HepG2 (cell line): ENCODE data around the gene FOSB. TPM values are rescaled to one million over a fixed set of nuclear protein-coding genes. Genes with fewer than 3 reads are reported as not detected.

Experiments
- ARHGAP35 ChIP-seq: sonication (generic); formaldehyde crosslinking; IDR thresholded peaks from 2 replicates; pipeline ENCODE4 v1.9.0; 2022; ENCODE audit warnings: mild to moderate bottlenecking, inconsistent platforms, moderate library complexity, missing genetic modification reagents, borderline replicate concordance
- BCL6 ChIP-seq: IDR thresholded peaks from 2 replicates; pipeline ENCODE4 v1.6.1; 2016; ENCODE audit warnings: missing genetic modification reagents, missing compliant biosample characterization
- ETV6 ChIP-seq: sonication (generic); formaldehyde crosslinking; conservative IDR thresholded peaks from 2 replicates; pipeline ENCODE4 v1.4.0; 2020; ENCODE audit warnings: missing genetic modification reagents
- HDAC1 ChIP-seq: sonication (generic); formaldehyde crosslinking; IDR thresholded peaks from 2 replicates; pipeline ENCODE4 v1.5.1; 2020; ENCODE audit warnings: mild to moderate bottlenecking, missing genetic modification reagents
- THAP11 ChIP-seq: IDR thresholded peaks from 2 replicates; pipeline ENCODE4 v1.6.1; 2016; ENCODE audit warnings: missing biosample characterization, missing genetic modification reagents
- ZBTB38 ChIP-seq: sonication (generic); formaldehyde crosslinking; IDR thresholded peaks from 2 replicates; pipeline ENCODE4 v1.5.1; 2020; ENCODE audit warnings: mild to moderate bottlenecking, missing genetic modification reagents
- ZMYM2 ChIP-seq: sonication (generic); formaldehyde crosslinking; IDR thresholded peaks from 2 replicates; pipeline ENCODE4 v1.8.0; 2022; ENCODE audit warnings: mild to moderate bottlenecking, missing genetic modification reagents
- ZNF225 ChIP-seq: sonication (generic); formaldehyde crosslinking; IDR thresholded peaks from 2 replicates; pipeline ENCODE4 v1.4.0; 2020; ENCODE audit warnings: mild to moderate bottlenecking, missing genetic modification reagents
- ZNF609 ChIP-seq: sonication (generic); formaldehyde crosslinking; IDR thresholded peaks from 2 replicates; pipeline ENCODE4 v1.4.0; 2020; ENCODE audit warnings: mild to moderate bottlenecking, missing genetic modification reagents, borderline replicate concordance
- ZNF883 ChIP-seq: sonication (generic); formaldehyde crosslinking; IDR thresholded peaks from 2 replicates; pipeline ENCODE4 v1.5.1; 2020; ENCODE audit warnings: mild to moderate bottlenecking, missing genetic modification reagents; ENCODE audit errors: not compliant biosample characterization
- ZSCAN21 ChIP-seq: sonication (generic); formaldehyde crosslinking; IDR thresholded peaks from 2 replicates; pipeline ENCODE4 v1.8.0; 2022; ENCODE audit warnings: mild to moderate bottlenecking, missing genetic modification reagents, moderate library complexity, borderline replicate concordance
- polyA plus RNA-seq, 8 experiments: library from polyadenylated mRNA; depleted of rRNA in 3 of 8; stranded (reverse) in 7 of 8; unstranded in 1 of 8; fragments of >200 nt; fragmentation: Illumina TruSeq in 4 of 8; extraction: Trizol in 4 of 8; gene quantifications; 2 replicates each; pipeline versions ENCODE4 v1.2.1 to v1.2.3, GENCODE V29; 2011 to 2016; ENCODE audit warnings: low read depth in 4 of 8, missing spikeins in 1 of 8, mixed read lengths in 1 of 8; ENCODE audit not compliant: insufficient read depth in 1 of 8
- total RNA-seq, 5 experiments: library from RNA; depleted of rRNA; stranded (reverse); fragments of >200 nt; fragmentation: Illumina TruSeq; extraction: Trizol; gene quantifications; 2 replicates each; pipeline ENCODE4 v1.2.3, GENCODE V29; 2016; ENCODE audit warnings: low read depth in 1 of 5
- TF ChIP-seq, protein P1 (sequence below): sonication (generic); formaldehyde crosslinking; IDR thresholded peaks from 2 replicates; pipeline ENCODE4 v1.4.0; 2020; ENCODE audit warnings: missing genetic modification reagents

The FOSB gene
- total and polyA plus RNA-seq, 2 of the 13 experiments (the other 11 are each of a cell fraction or from before 2014, with no cell fraction given): 2.8 to 6.0 TPM

- TF ChIP-seq HDAC1 (CRISPR knock-in tag): peak; percentile 6; the same call in 1 of the 2 replicates
- TF ChIP-seq ETV6 (CRISPR knock-in tag): no peak
- TF ChIP-seq ZSCAN21 (CRISPR knock-in tag): no peak
- peak; percentile 47; the same call in 1 of the 2 replicates for TF ChIP-seq ZMYM2 (CRISPR knock-in tag)
- TF ChIP-seq THAP11 (CRISPR knock-in tag): no peak
- TF ChIP-seq ZNF609 (CRISPR knock-in tag): no peak
- TF ChIP-seq ZBTB38 (CRISPR knock-in tag): no peak
- TF ChIP-seq ARHGAP35 (CRISPR knock-in tag): no peak
- no peak for TF ChIP-seq ZNF883 (CRISPR knock-in tag)
- TF ChIP-seq, protein P1, sequence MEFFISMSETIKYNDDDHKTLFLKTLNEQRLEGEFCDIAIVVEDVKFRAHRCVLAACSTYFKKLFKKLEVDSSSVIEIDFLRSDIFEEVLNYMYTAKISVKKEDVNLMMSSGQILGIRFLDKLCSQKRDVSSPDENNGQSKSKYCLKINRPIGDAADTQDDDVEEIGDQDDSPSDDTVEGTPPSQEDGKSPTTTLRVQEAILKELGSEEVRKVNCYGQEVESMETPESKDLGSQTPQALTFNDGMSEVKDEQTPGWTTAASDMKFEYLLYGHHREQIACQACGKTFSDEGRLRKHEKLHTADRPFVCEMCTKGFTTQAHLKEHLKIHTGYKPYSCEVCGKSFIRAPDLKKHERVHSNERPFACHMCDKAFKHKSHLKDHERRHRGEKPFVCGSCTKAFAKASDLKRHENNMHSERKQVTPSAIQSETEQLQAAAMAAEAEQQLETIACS: 0 out of 2 replicates have a peak, but pooled peaks have one; percentile 24
- no peak for TF ChIP-seq BCL6 (CRISPR knock-in tag)
- TF ChIP-seq ZNF225 (CRISPR knock-in tag): no peak
These were observed 21.5 kb upstream of the FOSB start (continued) for GRCh38 chr19:45446295-45446694.
